GM21515 (cell line): ENCODE data around the gene C10orf90.
"Not testable (repeated sequence)": the region's sequence is repeated elsewhere in the genome, so short reads cannot be mapped to it uniquely, and the experiment has no call there.

Experiments
- ATAC-seq: cut with Tn5 transposase; IDR thresholded peaks from one replicate; pipeline ENCODE4 v1.9.1; 2021; ENCODE audit not compliant: unreplicated experiment

The C10orf90 gene

GRCh38 chr10:126558881-126559280, 111.6 kb downstream of the C10orf90 start:
- no peak for ATAC-seq

- no peak for ATAC-seq
These were observed 119.3 kb downstream of the C10orf90 start for GRCh38 chr10:126551202-126551601.

- not testable (repeated sequence) for ATAC-seq
These were observed 119.9 kb downstream of the C10orf90 start for GRCh38 chr10:126550586-126550985.

- no peak for ATAC-seq
These were observed 121.1 kb downstream of the C10orf90 start for GRCh38 chr10:126549344-126549743.

GRCh38 chr10:126544565-126544964, 125.9 kb downstream of the C10orf90 start:
- no peak for ATAC-seq

GRCh38 chr10:126538439-126539135, 131.9 kb downstream of the C10orf90 start:
- no peak for ATAC-seq

GRCh38 chr10:126536656-126537055, 133.8 kb downstream of the C10orf90 start:
- ATAC-seq = no peak

GRCh38 chr10:126536148-126536547, 134.3 kb downstream of the C10orf90 start:
- ATAC-seq = no peak

GRCh38 chr10:126533644-126534043, 136.8 kb downstream of the C10orf90 start:
- no peak for ATAC-seq

- no peak for ATAC-seq
These were observed 142.1 kb downstream of the C10orf90 start for GRCh38 chr10:126528315-126528835.

GRCh38 chr10:126527645-126528314, 142.7 kb downstream of the C10orf90 start:
- ATAC-seq = no peak

GRCh38 chr10:126525326-126525725, 145.2 kb downstream of the C10orf90 start:
- no peak for ATAC-seq

- ATAC-seq = no peak
These were observed 146.0 kb downstream of the C10orf90 start for GRCh38 chr10:126524526-126524925.

GRCh38 chr10:126523071-126523470, 147.4 kb downstream of the C10orf90 start:
- ATAC-seq = no peak

GRCh38 chr10:126521399-126521798, 149.1 kb downstream of the C10orf90 start:
- no peak for ATAC-seq

- ATAC-seq = no peak
These were observed 149.7 kb downstream of the C10orf90 start for GRCh38 chr10:126520751-126521317.

GRCh38 chr10:126519992-126520391, 150.5 kb downstream of the C10orf90 start:
- no peak for ATAC-seq

- ATAC-seq = no peak
These were observed 151.3 kb downstream of the C10orf90 start for GRCh38 chr10:126519185-126519584.

- no peak for ATAC-seq
These were observed 152.0 kb downstream of the C10orf90 start for GRCh38 chr10:126518218-126519080.

GRCh38 chr10:126516515-126516914, 154.0 kb downstream of the C10orf90 start:
- no peak for ATAC-seq

- ATAC-seq = no peak
These were observed 158.5 kb downstream of the C10orf90 start for GRCh38 chr10:126511917-126512479.
